ENCODE results near the gene ZFYVE21. TPM values are rescaled to one million over a fixed set of nuclear protein-coding genes. Genes with fewer than 3 reads are reported as not detected.

Gene ZFYVE21
- total RNA-seq (100 to 1,000 TPM in 1 of 7 donors, 10 to 100 TPM in 6; 75.6 to 110 (median 83.1) TPM), polyA plus RNA-seq (100 to 1,000 TPM in 1 of 2 donors, 10 to 100 TPM in 1; 81.8 to 111 TPM)
- long read RNA-seq, donor 1, transcript ZFYVE21-207 (2 exons, 2,013 nt): minor isoform, 11 of 571 reads
- long read RNA-seq, donor 1, transcript ZFYVE21-201 (8 exons, 1,521 nt): minor isoform, 5 of 571 reads
- long read RNA-seq, donor 1, transcript ZFYVE21-202 (7 exons, 1,383 nt): major isoform, 520 of 571 reads
- long read RNA-seq, donor 1, partial matches to known transcripts: 3 of 571 reads
- long read RNA-seq, donor 1, other reads (novel, unspliced or antisense): 29 of 571 reads
- long read RNA-seq, donor 2, transcript ZFYVE21-202 (7 exons, 1,383 nt): major isoform, 35 of 190 reads
- long read RNA-seq, donor 2, transcript ZFYVE21-207 (2 exons, 2,013 nt): minor isoform, 6 of 190 reads
- long read RNA-seq, donor 2, transcript ZFYVE21-201 (8 exons, 1,521 nt): minor isoform, 27 of 190 reads
- long read RNA-seq, donor 2, partial matches to known transcripts: 114 of 190 reads
- long read RNA-seq, donor 2, other reads (novel, unspliced or antisense): 0 of 190 reads
- long read RNA-seq, donor 3, transcript ZFYVE21-202 (7 exons, 1,383 nt): major isoform, 166 of 196 reads
- long read RNA-seq, donor 3, partial matches to known transcripts: 2 of 196 reads
- long read RNA-seq, donor 3, other reads (novel, unspliced or antisense): 22 of 196 reads

DNA sequence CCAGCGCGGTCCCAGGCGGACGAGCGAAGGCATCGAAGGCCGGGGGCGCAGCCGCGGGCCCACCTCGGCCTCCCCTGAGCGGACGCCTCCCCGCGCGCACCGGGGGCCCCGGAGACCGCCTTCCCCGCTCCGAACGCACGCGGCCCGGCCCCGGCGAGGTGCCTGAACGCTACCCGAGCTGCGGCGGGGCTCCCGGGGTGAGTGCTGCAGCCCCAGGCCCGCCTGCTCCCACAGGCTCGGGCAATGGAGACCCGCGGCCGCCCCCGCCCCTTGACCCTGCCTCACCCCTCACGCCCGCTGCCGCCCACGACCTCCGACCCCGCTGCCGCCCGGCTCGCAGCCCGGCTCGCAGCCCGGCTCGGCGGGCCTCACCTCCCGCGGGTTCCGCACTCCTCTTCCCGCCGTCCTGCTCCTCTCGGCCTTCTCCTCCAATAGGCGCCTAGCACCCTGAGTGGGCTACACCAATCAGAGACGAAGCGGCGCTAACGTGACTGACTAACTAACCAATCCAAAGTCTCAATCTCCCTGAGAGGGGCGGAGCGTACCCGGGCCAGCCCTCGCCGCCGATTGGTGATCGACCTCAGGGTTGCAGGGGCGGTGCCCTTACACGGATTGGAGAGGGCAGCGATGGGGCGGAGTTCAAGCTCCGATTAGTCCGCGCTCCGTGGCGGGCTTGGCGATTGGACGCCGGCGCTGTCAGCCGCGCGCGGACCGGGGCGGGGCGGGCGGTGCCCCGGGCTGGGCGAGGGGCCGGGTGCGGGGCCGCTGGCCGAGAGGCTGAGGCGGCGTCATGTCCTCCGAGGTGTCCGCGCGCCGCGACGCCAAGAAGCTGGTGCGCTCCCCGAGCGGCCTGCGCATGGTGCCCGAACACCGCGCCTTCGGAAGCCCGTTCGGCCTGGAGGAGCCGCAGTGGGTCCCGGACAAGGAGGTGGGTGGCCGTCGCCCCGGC is at the start of gene ZFYVE21, which contains the start of gene XRCC3:
TSS of gene ZFYVE21 (plus strand) at position 759 of the 949 bp plus-strand sequence. CDS start at position 791, 32 bp downstream.
TSS of gene XRCC3 (minus strand) at position 400 of the 949 bp plus-strand sequence. CDS start 4,364 bp downstream, outside the sequence.
- Histone ChIP-seq H3K27ac (peak within 1 kb of the TSS; percentile 26 to 80), H3K27me3 (no peaks in the 10 kb centered on the region), H3K9me3 (no peaks in the 10 kb centered on the region), H3K36me3 (no peaks in the 10 kb centered on the region), H3K4me1 (ENCODE audit: insufficient read depth) (peaks cover 25% of the 10 kb centered on the region), H3K4me3 (peak within 1 kb of the TSS; percentile 65)
- DNase-seq: peak; percentile 99 to 100 (median 100)
- 0 to 1% (median 0%) methylated on average over 86 to 121 of the region's 121 CpGs for WGBS, 3 donors
- TF ChIP-seq, protein P1, sequence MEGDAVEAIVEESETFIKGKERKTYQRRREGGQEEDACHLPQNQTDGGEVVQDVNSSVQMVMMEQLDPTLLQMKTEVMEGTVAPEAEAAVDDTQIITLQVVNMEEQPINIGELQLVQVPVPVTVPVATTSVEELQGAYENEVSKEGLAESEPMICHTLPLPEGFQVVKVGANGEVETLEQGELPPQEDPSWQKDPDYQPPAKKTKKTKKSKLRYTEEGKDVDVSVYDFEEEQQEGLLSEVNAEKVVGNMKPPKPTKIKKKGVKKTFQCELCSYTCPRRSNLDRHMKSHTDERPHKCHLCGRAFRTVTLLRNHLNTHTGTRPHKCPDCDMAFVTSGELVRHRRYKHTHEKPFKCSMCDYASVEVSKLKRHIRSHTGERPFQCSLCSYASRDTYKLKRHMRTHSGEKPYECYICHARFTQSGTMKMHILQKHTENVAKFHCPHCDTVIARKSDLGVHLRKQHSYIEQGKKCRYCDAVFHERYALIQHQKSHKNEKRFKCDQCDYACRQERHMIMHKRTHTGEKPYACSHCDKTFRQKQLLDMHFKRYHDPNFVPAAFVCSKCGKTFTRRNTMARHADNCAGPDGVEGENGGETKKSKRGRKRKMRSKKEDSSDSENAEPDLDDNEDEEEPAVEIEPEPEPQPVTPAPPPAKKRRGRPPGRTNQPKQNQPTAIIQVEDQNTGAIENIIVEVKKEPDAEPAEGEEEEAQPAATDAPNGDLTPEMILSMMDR (IDR thresholded peaks at IDR 0.05): no peak
- TF ChIP-seq POLR2A (IDR thresholded peaks at IDR 0.05): peak; percentile 80
- intact Hi-C loops (cut with DNase I): loop anchor here in 1 of 4 donors (5.0 kb wide), 1 partner anchor 88 kb away; the partner anchor contains the start of gene KLC1

DNA sequence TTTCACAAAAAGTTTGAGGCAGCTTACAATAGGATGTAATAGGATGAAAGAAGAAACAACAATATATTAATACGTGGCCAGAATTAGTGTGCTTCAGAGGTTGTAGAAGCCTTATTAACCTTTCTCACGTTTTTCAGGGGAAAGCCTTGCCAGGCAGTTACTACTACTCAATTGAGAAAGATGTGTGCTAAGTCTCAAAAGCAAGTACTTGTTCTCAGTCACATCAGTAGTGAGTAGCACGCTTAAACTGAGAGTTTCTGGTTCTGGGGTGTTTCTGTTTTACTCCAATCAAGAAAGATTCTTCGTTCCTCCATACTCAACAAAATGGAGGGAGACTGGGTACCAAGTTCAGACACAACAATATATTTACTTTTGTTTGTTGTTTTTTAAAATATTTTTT is 47.9 kb upstream of the ZFYVE21 start:
- TF ChIP-seq EP300 (IDR thresholded peaks at IDR 0.05) (no peak), POLR2A (IDR thresholded peaks at IDR 0.05) (no peak)
- TF ChIP-seq, protein P1 (IDR thresholded peaks at IDR 0.05): no peak
- Histone ChIP-seq H3K4me1 (ENCODE audit: insufficient read depth) (peaks cover 8% of the 10 kb centered on the region), H3K27ac (no peak overlapping the region), H3K9me3 (no peaks in the 10 kb centered on the region), H3K36me3 (no peaks in the 10 kb centered on the region), H3K4me3 (no peak overlapping the region), H3K27me3 (no peaks in the 10 kb centered on the region)
- intact Hi-C loops (cut with DNase I): no loop called here
- WGBS, 3 donors: 82 to 89% (median 87%) methylated on average over 4 of the region's 4 CpGs
- DNase-seq: no peak

DNA sequence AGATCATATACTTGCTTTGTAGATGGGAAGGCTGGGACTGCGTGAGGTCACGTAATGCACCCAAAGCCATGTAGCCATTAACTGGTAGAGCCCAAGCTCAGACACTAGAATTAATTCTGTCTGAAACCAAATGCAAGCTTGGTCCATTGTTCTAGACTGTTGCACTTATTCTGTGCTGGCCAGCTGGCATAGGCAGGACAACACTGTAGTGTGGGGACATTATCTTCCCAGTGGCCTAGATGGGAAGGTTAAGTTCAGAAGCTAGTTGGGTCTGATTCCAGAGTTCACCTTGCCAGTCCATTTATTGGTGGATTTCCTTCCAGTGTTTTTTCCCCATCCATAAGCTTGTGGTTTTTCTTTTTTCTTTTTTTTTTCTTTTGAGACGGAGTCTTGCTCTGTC is 47.5 kb upstream of the ZFYVE21 start:
- intact Hi-C loops (cut with DNase I): no loop called here
- Histone ChIP-seq H3K36me3 (no peaks in the 10 kb centered on the region), H3K27me3 (no peaks in the 10 kb centered on the region)

More for the DNA sequence above, 47.5 kb upstream of the ZFYVE21 start:
- H3K4me1 ChIP-seq (ENCODE audit: insufficient read depth): peaks cover 8% of the 10 kb centered on the region
- no peak overlapping the region for H3K27ac ChIP-seq
- WGBS, 3 donors: 98 to 99% (median 99%) methylated on average over 3 of the region's 3 CpGs
- H3K4me3 ChIP-seq: no peak overlapping the region
- H3K9me3 ChIP-seq: no peaks in the 10 kb centered on the region
- TF ChIP-seq EP300 (IDR thresholded peaks at IDR 0.05) (no peak), POLR2A (IDR thresholded peaks at IDR 0.05) (no peak)
- TF ChIP-seq, protein P1 (IDR thresholded peaks at IDR 0.05): no peak
- no peak for DNase-seq

All from ovary (tissue), 10 donors.